A549 (cell line): Measurements from ENCODE around the gene KEAP1.

Source experiments
- CEBPB ChIP-seq, 2 experiments: fragments of >200 bp in 1 of 2; sonication (Bioruptor Twin) in 1 of 2; formaldehyde crosslinking in 1 of 2; IDR thresholded peaks; 2 replicates each; pipeline ENCODE4 v1.6.1; 2012 to 2016
- EP300 ChIP-seq, 2 experiments: fragments of >200 bp; sonication (Bioruptor Twin); formaldehyde crosslinking; IDR thresholded peaks; 2 replicates in 1 of 2; 3 replicates in 1 of 2; pipeline ENCODE4 v1.6.1; 2016 to 2017
- MAZ ChIP-seq: fragments of 150-350 bp; IDR thresholded peaks from 2 replicates; pipeline ENCODE4 v1.6.1; 2014; ENCODE audit warnings: antibody characterized with exemption, low read depth, low read length, borderline replicate concordance
- MYC ChIP-seq: IDR thresholded peaks from 2 replicates; pipeline ENCODE4 v1.6.1; 2012; ENCODE audit warnings: mild to moderate bottlenecking, inconsistent platforms, low read length, improper control_type of control experiment, borderline replicate concordance
- NFE2L2 ChIP-seq: fragments of 150-350 bp; conservative IDR thresholded peaks from 2 replicates; pipeline ENCODE4 v1.6.1; 2014; ENCODE audit warnings: low read length
- POLR2A ChIP-seq: IDR thresholded peaks from 2 replicates; pipeline ENCODE4 v1.6.1; 2012; ENCODE audit warnings: mild to moderate bottlenecking, low read length
- SMC3 ChIP-seq: fragments of >200 bp; sonication (Bioruptor Twin); formaldehyde crosslinking; IDR thresholded peaks from 3 replicates; pipeline ENCODE4 v1.6.1; 2018; ENCODE audit warnings: inconsistent platforms
- SREBF2 ChIP-seq: fragments of 450-650 bp; IDR thresholded peaks from 2 replicates; pipeline ENCODE4 v1.6.1; 2014; ENCODE audit warnings: mild to moderate bottlenecking, moderate library complexity
- ZC3H11A ChIP-seq: fragments of 450-650 bp; IDR thresholded peaks from 2 replicates; pipeline ENCODE4 v1.6.1; 2014; ENCODE audit warnings: antibody characterized with exemption, mild to moderate bottlenecking
- TF ChIP-seq, protein P1 (sequence below): fragments of >200 bp; sonication (Bioruptor Twin); formaldehyde crosslinking; IDR thresholded peaks from 3 replicates; pipeline ENCODE4 v1.5.1; 2016
- TF ChIP-seq, protein P2 (sequence below): fragments of 450-650 bp; IDR thresholded peaks from 2 replicates; pipeline ENCODE4 v1.6.1; 2014; ENCODE audit warnings: antibody characterized with exemption
- TF ChIP-seq, protein P3 (sequence below): IDR thresholded peaks from 2 replicates; pipeline ENCODE4 v1.6.1; 2012
- TF ChIP-seq, protein P4 (sequence below): fragments of 200-600 bp; sonication (generic); IDR thresholded peaks from 2 replicates; pipeline ENCODE4 v1.6.1; 2016; ENCODE audit warnings: antibody characterized with exemption, mild to moderate bottlenecking, moderate library complexity

DNA sequence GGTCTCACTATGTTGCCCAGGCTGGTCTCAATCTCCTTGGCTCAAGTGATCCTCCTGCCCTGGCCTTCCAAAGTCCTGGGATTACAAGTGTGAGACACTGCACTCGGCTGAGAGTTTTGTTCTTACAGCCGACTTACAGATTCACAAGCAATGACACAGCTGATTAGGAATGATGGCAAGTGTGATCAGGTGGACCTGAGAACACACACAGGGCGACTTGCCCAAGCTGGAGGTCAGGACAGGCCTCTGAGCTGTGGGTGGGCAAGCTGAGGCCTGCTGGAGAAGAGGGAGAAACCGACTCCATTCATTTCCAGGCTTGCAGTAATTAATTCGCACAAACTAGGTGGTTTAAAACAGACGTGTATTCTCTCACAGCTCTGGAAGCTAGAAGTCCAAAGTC is 32.5 kb upstream of the KEAP1 start:
- TF ChIP-seq, protein P1, sequence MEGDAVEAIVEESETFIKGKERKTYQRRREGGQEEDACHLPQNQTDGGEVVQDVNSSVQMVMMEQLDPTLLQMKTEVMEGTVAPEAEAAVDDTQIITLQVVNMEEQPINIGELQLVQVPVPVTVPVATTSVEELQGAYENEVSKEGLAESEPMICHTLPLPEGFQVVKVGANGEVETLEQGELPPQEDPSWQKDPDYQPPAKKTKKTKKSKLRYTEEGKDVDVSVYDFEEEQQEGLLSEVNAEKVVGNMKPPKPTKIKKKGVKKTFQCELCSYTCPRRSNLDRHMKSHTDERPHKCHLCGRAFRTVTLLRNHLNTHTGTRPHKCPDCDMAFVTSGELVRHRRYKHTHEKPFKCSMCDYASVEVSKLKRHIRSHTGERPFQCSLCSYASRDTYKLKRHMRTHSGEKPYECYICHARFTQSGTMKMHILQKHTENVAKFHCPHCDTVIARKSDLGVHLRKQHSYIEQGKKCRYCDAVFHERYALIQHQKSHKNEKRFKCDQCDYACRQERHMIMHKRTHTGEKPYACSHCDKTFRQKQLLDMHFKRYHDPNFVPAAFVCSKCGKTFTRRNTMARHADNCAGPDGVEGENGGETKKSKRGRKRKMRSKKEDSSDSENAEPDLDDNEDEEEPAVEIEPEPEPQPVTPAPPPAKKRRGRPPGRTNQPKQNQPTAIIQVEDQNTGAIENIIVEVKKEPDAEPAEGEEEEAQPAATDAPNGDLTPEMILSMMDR, result no peak
- TF ChIP-seq POLR2A (no peak), MYC (no peak), NFE2L2 (no peak), EP300 (IDR thresholded peaks at IDR 0.05) (no peak), MAZ (no peak), ZC3H11A (no peak), SMC3 (no peak), CEBPB (IDR thresholded peaks at IDR 0.05) (no peak), SREBF2 (no peak)
- TF ChIP-seq, protein P2, sequence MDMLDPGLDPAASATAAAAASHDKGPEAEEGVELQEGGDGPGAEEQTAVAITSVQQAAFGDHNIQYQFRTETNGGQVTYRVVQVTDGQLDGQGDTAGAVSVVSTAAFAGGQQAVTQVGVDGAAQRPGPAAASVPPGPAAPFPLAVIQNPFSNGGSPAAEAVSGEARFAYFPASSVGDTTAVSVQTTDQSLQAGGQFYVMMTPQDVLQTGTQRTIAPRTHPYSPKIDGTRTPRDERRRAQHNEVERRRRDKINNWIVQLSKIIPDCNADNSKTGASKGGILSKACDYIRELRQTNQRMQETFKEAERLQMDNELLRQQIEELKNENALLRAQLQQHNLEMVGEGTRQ, result no peak
- TF ChIP-seq, protein P3, sequence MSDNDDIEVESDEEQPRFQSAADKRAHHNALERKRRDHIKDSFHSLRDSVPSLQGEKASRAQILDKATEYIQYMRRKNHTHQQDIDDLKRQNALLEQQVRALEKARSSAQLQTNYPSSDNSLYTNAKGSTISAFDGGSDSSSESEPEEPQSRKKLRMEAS, result no peak
- TF ChIP-seq, protein P4, sequence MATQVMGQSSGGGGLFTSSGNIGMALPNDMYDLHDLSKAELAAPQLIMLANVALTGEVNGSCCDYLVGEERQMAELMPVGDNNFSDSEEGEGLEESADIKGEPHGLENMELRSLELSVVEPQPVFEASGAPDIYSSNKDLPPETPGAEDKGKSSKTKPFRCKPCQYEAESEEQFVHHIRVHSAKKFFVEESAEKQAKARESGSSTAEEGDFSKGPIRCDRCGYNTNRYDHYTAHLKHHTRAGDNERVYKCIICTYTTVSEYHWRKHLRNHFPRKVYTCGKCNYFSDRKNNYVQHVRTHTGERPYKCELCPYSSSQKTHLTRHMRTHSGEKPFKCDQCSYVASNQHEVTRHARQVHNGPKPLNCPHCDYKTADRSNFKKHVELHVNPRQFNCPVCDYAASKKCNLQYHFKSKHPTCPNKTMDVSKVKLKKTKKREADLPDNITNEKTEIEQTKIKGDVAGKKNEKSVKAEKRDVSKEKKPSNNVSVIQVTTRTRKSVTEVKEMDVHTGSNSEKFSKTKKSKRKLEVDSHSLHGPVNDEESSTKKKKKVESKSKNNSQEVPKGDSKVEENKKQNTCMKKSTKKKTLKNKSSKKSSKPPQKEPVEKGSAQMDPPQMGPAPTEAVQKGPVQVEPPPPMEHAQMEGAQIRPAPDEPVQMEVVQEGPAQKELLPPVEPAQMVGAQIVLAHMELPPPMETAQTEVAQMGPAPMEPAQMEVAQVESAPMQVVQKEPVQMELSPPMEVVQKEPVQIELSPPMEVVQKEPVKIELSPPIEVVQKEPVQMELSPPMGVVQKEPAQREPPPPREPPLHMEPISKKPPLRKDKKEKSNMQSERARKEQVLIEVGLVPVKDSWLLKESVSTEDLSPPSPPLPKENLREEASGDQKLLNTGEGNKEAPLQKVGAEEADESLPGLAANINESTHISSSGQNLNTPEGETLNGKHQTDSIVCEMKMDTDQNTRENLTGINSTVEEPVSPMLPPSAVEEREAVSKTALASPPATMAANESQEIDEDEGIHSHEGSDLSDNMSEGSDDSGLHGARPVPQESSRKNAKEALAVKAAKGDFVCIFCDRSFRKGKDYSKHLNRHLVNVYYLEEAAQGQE, result no peak
